GM19467 (cell line): Measurements from ENCODE around the gene PRR27.
"Not testable (repeated sequence)": the region's sequence is repeated elsewhere in the genome, so short reads cannot be mapped to it uniquely, and the experiment has no call there.

Experiments used
- ATAC-seq: cut with Tn5 transposase; IDR thresholded peaks from one replicate; pipeline ENCODE4 v1.9.1; 2021; ENCODE audit warnings: mild to moderate bottlenecking, moderate library complexity; ENCODE audit not compliant: unreplicated experiment

The PRR27 gene

GRCh38 chr4:70196857-70197256 lies 42.8 kb downstream of the PRR27 start:
- no peak for ATAC-seq

- no peak for ATAC-seq
Observed at GRCh38 chr4:70197842-70198241, 43.8 kb downstream of the PRR27 start.

- no peak for ATAC-seq
Observed at GRCh38 chr4:70203601-70204000, 49.6 kb downstream of the PRR27 start.

GRCh38 chr4:70212752-70213151 lies 58.7 kb downstream of the PRR27 start:
- ATAC-seq = not testable (repeated sequence)
